Endothelial cell of umbilical vein (primary cell): ENCODE results near the gene SIM2. TPM values are rescaled to one million over a fixed set of nuclear protein-coding genes. Genes with fewer than 3 reads are reported as not detected.

Source experiments
- BruUV-seq: library from RNA; stranded (reverse); fragments of 400-500 nt; replicated peaks from 2 replicates; lab custom pipeline; 2021; lab: Mats Ljungman, UMichigan
- CTCF ChIA-PET: fragments of 300-600, 350-600 bp; sonication (Branson Sonifier 250); formaldehyde crosslinking; loops from one replicate; lab custom pipeline; 2021; ENCODE audit warnings: antibody characterized with exemption, inconsistent platforms; lab: Charles Lee
- POLR2A ChIA-PET: fragments of 300-600, 350-600 bp; sonication (Branson Sonifier 250); formaldehyde crosslinking; loops from one replicate; lab custom pipeline; 2021; ENCODE audit warnings: antibody characterized with exemption, inconsistent platforms; lab: Charles Lee
- DNase-seq: peaks from one replicate; pipeline ENCODE4 v3.0.0-alpha.2; 2011; ENCODE audit warnings: low read depth, low spot score
- FAIRE-seq: peaks from 2 replicates; lab custom pipeline; 2011; peaks lifted over from hg19 to GRCh38; lab: Jason Lieb, UNC
- H2AFZ ChIP-seq: 2 replicates; pipeline ENCODE4 v1.6.0; 2012; ENCODE audit warnings: low read depth, low read length, control low read depth, inconsistent platforms
- H3K27ac ChIP-seq: 2 replicates; pipeline ENCODE4 v1.5.1; 2011; ENCODE audit warnings: low read depth, mild to moderate bottlenecking, control low read depth, low read length, moderate library complexity; ENCODE audit not compliant: insufficient read depth
- H3K27me3 ChIP-seq, 2 experiments: 2 replicates each; pipeline versions ENCODE4 v1.6.0 to v1.6.1; 2011; ENCODE audit warnings: low read length in 2 of 2, mixed read lengths in 1 of 2; ENCODE audit not compliant: control insufficient read depth in 2 of 2, insufficient read depth in 2 of 2
- H3K36me3 ChIP-seq, 2 experiments: 2 replicates in 1 of 2; 3 replicates in 1 of 2; pipeline ENCODE4 v1.5.1; 2011; ENCODE audit warnings: low read length in 2 of 2, mild to moderate bottlenecking in 1 of 2, moderate library complexity in 1 of 2; ENCODE audit not compliant: control insufficient read depth in 2 of 2, insufficient read depth in 2 of 2; ENCODE audit errors: extremely low read depth in 1 of 2
- H3K4me1 ChIP-seq: 3 replicates; pipeline ENCODE4 v1.5.1; 2011; ENCODE audit warnings: mild to moderate bottlenecking, low read length; ENCODE audit not compliant: control insufficient read depth, insufficient read depth; ENCODE audit errors: extremely low read depth
- H3K4me2 ChIP-seq: 2 replicates; pipeline ENCODE4 v1.6.1; 2011; ENCODE audit warnings: low read length, control low read depth, mixed read lengths; ENCODE audit not compliant: insufficient read depth
- H3K4me3 ChIP-seq, 3 experiments: fragments of 200-600 bp in 1 of 3; sonication (generic), shearing (Covaris generic) in 1 of 3; replicated peaks in 1 of 3; 2 replicates each; pipeline ENCODE4 v1.5.1; 2011 to 2016; ENCODE audit warnings: control low read depth in 3 of 3, low read length in 3 of 3, mild to moderate bottlenecking in 2 of 3, inconsistent platforms in 1 of 3, low read depth in 1 of 3, moderate library complexity in 1 of 3; ENCODE audit not compliant: insufficient read depth in 1 of 3
- H3K79me2 ChIP-seq: 2 replicates; pipeline ENCODE4 v1.6.0; 2012; ENCODE audit warnings: low read length, inconsistent platforms; ENCODE audit not compliant: control insufficient read depth, insufficient read depth
- H3K9ac ChIP-seq: replicated peaks from 2 replicates; pipeline ENCODE3; 2011; ENCODE audit warnings: low read length, control low read depth; ENCODE audit not compliant: insufficient read depth; ENCODE audit errors: extremely low read depth
- H3K9me1 ChIP-seq: replicated peaks from 3 replicates; pipeline ENCODE4 v1.6.0; 2011; ENCODE audit warnings: mild to moderate bottlenecking, low read length; ENCODE audit not compliant: control insufficient read depth, insufficient read depth; ENCODE audit errors: extremely low read depth
- H3K9me3 ChIP-seq: replicated peaks from 2 replicates; pipeline ENCODE4 v1.5.1; 2012; ENCODE audit warnings: low read length, inconsistent platforms; ENCODE audit not compliant: control insufficient read depth, insufficient read depth
- H4K20me1 ChIP-seq: replicated peaks from 2 replicates; pipeline ENCODE3; 2011; ENCODE audit warnings: mild to moderate bottlenecking, low read length; ENCODE audit not compliant: control insufficient read depth, insufficient read depth; ENCODE audit errors: extremely low read depth
- CTCF ChIP-seq, 2 donors: IDR thresholded peaks; 1 replicate in 1 of 2; 2 replicates in 1 of 2; pipeline ENCODE4 v1.5.1; 2011; ENCODE audit warnings: low read length in 2 of 2, mild to moderate bottlenecking in 2 of 2, moderate library complexity in 2 of 2, control low read depth in 1 of 2, inconsistent platforms in 1 of 2, low read depth in 1 of 2; ENCODE audit not compliant: insufficient read depth in 1 of 2; ENCODE audit errors: extremely low read depth in 1 of 2
- EZH2 ChIP-seq: IDR thresholded peaks from 2 replicates; pipeline ENCODE4 v1.6.1; 2012; ENCODE audit warnings: borderline replicate concordance, low read depth, mild to moderate bottlenecking, moderate library complexity, low read length, inconsistent platforms; ENCODE audit not compliant: severe bottlenecking
- FOS ChIP-seq: IDR thresholded peaks from 2 replicates; pipeline ENCODE4 v1.6.1; 2011; ENCODE audit warnings: mild to moderate bottlenecking, low read length, moderate library complexity, borderline replicate concordance; ENCODE audit not compliant: insufficient read depth
- GATA2 ChIP-seq: IDR thresholded peaks from 2 replicates; pipeline ENCODE4 v1.7.0; 2011; ENCODE audit warnings: low read depth, mild to moderate bottlenecking, moderate library complexity, mixed read lengths, low read length; ENCODE audit not compliant: insufficient read length, insufficient read depth
- JUN ChIP-seq: IDR thresholded peaks from 2 replicates; pipeline ENCODE4 v1.6.1; 2011; ENCODE audit warnings: borderline replicate concordance, low read depth; ENCODE audit not compliant: insufficient read length, insufficient read depth
- MYC ChIP-seq: IDR thresholded peaks from one replicate; pipeline ENCODE4 v1.6.1; 2011; ENCODE audit warnings: mild to moderate bottlenecking, low read depth, low read length
- POLR2A ChIP-seq: IDR thresholded peaks from 2 replicates; pipeline ENCODE4 v1.6.1; 2012; ENCODE audit warnings: low read depth, mild to moderate bottlenecking, control low read depth, low read length
- POLR2AphosphoS5 ChIP-seq: IDR thresholded peaks from 2 replicates; pipeline ENCODE4 v1.6.1; 2012; ENCODE audit warnings: low read depth, mild to moderate bottlenecking, control low read depth, low read length, moderate library complexity; ENCODE audit not compliant: insufficient read depth
- dilution Hi-C: fragments of 300-500 bp; cut with MboI; formaldehyde crosslinking; loops from one replicate; pipeline ENCODE4 v1.15.0; 2019; ENCODE audit warnings: low sequenced_read_pairs; ENCODE audit not compliant: extremely low pct_ligation_motif_present
- intact Hi-C: fragments of 100-400 bp; cut with micrococcal nuclease; formaldehyde crosslinking; loops from one replicate; pipeline ENCODE4 v1.10.0; 2022
- polyA plus RNA-seq, 4 experiments: library from polyadenylated mRNA; depleted of rRNA in 3 of 4; stranded (reverse) in 3 of 4; unstranded in 1 of 4; fragments of >200 nt; gene quantifications; 2 replicates each; pipeline versions ENCODE4 v1.2.1 to v1.2.3, GENCODE V29; 2011 to 2012; ENCODE audit warnings: missing spikeins in 1 of 4
- total RNA-seq: library from RNA; stranded (reverse); gene quantifications from 2 replicates; pipeline ENCODE4 v1.2.3, GENCODE V29; 2021
- TF ChIP-seq, protein P1 (sequence below): IDR thresholded peaks from 2 replicates; pipeline ENCODE4 v1.6.1; 2011; ENCODE audit not compliant: insufficient read depth, insufficient read length

The SIM2 gene
- total and polyA plus RNA-seq, 2 donors (not counting 3 experiments of a cell fraction or from before 2014, with no cell fraction given) = not detected

GRCh38 chr21:36676039-36676950, 22.6 kb upstream of the SIM2 start:
- no peak for FAIRE-seq
- no peaks in the 10 kb centered on the region for H4K20me1 ChIP-seq
- no peak for DNase-seq
- intact Hi-C loops = no loop called here
- H3K27ac ChIP-seq = no peak overlapping the region
- H3K79me2 ChIP-seq = no peaks in the 10 kb centered on the region
- H3K4me1 ChIP-seq = no peaks in the 10 kb centered on the region
- no peak overlapping the region for H3K4me3 ChIP-seq
- no peaks in the 10 kb centered on the region for H3K9me1 ChIP-seq
- no peak overlapping the region for H3K9ac ChIP-seq
- H3K27me3 ChIP-seq = peaks cover 23 to 45% of the 10 kb centered on the region in 2 experiments
- no peak overlapping the region for H3K4me2 ChIP-seq
- dilution Hi-C loops = no loop called here
- TF ChIP-seq CTCF (IDR thresholded peaks at IDR 0.05; ENCODE audit: extremely low read depth in 1 of 2, insufficient read depth in 1 of 2, low read depth in 1 of 2, low read length in 2 of 2) (no peak), JUN (no peak), FOS (no peak), GATA2 (no peak), MYC (no peak), POLR2A (no peak), EZH2 (no peak), POLR2AphosphoS5 (no peak)
- TF ChIP-seq, protein P1, sequence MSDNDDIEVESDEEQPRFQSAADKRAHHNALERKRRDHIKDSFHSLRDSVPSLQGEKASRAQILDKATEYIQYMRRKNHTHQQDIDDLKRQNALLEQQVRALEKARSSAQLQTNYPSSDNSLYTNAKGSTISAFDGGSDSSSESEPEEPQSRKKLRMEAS = no peak
- H2AFZ ChIP-seq = no peak overlapping the region
- no peaks in the 10 kb centered on the region for H3K36me3 ChIP-seq
- no peaks in the 10 kb centered on the region for H3K9me3 ChIP-seq
- ChIA-PET CTCF (interaction anchor here (1.5 kb wide), 1 partner anchor 46 kb away, joined by 5 read pairs; no protein-coding TSS in a partner anchor), POLR2A (no interaction called here)
- no TSS peak for BruUV-seq
